Measurements from ENCODE around the gene MMP11. TPM values are rescaled to one million over a fixed set of nuclear protein-coding genes. Genes with fewer than 3 reads are reported as not detected.
A peak's percentile ranks its signal among the peaks of the same experiment; 100 is the strongest.

The MMP11 gene
- total RNA-seq, 4 donors from 2014 or later = 0.60 to 3.9 (median 2.1) TPM; not detected in 1

GRCh38 chr22:23767303-23767672 lies 5.4 kb upstream of the MMP11 start:
- no peak for DNase-seq (ENCODE audit: low spot score in 2 of 2)
- 35% methylated on average over 5 of the region's 27 CpGs for WGBS
- Histone ChIP-seq H3K4me1 (peaks cover 56% of the 10 kb centered on the region), H3K9me3 (no peaks in the 10 kb centered on the region), H3K27ac (peak overlapping the region; percentile 86), H3K36me3 (peaks cover 2% of the 10 kb centered on the region), H3K4me3 (peak overlapping the region; percentile 74), H3K27me3 (no peaks in the 10 kb centered on the region)
- TF ChIP-seq POLR2A (IDR thresholded peaks at IDR 0.05) (no peak), POLR2AphosphoS5 (IDR thresholded peaks at IDR 0.05) (no peak)

GRCh38 chr22:23767673-23768548 lies 4.7 kb upstream of the MMP11 start, which contains the start of gene CHCHD10:
Gene CHCHD10, minus strand, starts transcription at chr22:23767972. Its CDS starts 98 bp downstream, at chr22:23767874.
- WGBS = 13% methylated on average over 6 of the region's 63 CpGs
- H3K4me1 ChIP-seq = peaks cover 59% of the 10 kb centered on the region
- peak within 1 kb of the TSS; percentile 74 for H3K4me3 ChIP-seq
- H3K9me3 ChIP-seq = no peaks in the 10 kb centered on the region
- DNase-seq (ENCODE audit: low spot score in 2 of 2) = peak; percentile 89 to 90
- peak within 1 kb of the TSS; percentile 86 for H3K27ac ChIP-seq
- H3K27me3 ChIP-seq = no peaks in the 10 kb centered on the region
- peak; percentile 49 to 81 for TF ChIP-seq CTCF (IDR thresholded peaks at IDR 0.05)
- peak in 1 of 2 donors; percentile 50 for TF ChIP-seq POLR2A (IDR thresholded peaks at IDR 0.05)
- no peak for TF ChIP-seq EP300 (IDR thresholded peaks at IDR 0.05)
- peak in 1 of 3 donors; percentile 61 for TF ChIP-seq POLR2AphosphoS5 (IDR thresholded peaks at IDR 0.05)
- peaks cover 2% of the 10 kb centered on the region for H3K36me3 ChIP-seq

- TF ChIP-seq POLR2AphosphoS5 (IDR thresholded peaks at IDR 0.05) (no peak), POLR2A (IDR thresholded peaks at IDR 0.05) (no peak), EP300 (IDR thresholded peaks at IDR 0.05) (no peak), CTCF (IDR thresholded peaks at IDR 0.05) (no peak)
- H3K4me1 ChIP-seq = peaks cover 62% of the 10 kb centered on the region
- H3K4me3 ChIP-seq = no peak overlapping the region
- H3K27ac ChIP-seq = no peak overlapping the region
- H3K9me3 ChIP-seq = no peaks in the 10 kb centered on the region
- no peaks in the 10 kb centered on the region for H3K27me3 ChIP-seq
- peaks cover 2% of the 10 kb centered on the region for H3K36me3 ChIP-seq
- 86% methylated on average over 2 of the region's 6 CpGs for WGBS
- no peak for DNase-seq (ENCODE audit: low spot score in 2 of 2)
Observed at GRCh38 chr22:23769321-23769965, 3.2 kb upstream of the MMP11 start.

GRCh38 chr22:23772315-23772648 lies 367 bp upstream of the MMP11 start:
- WGBS = 8% methylated on average over 4 of the region's 6 CpGs
- DNase-seq (ENCODE audit: low spot score in 2 of 2) = no peak
- no peak for TF ChIP-seq POLR2AphosphoS5 (IDR thresholded peaks at IDR 0.05)
- no peak for TF ChIP-seq EP300 (IDR thresholded peaks at IDR 0.05)
- TF ChIP-seq CTCF (IDR thresholded peaks at IDR 0.05) = no peak
- TF ChIP-seq POLR2A (IDR thresholded peaks at IDR 0.05) = no peak
- H3K27me3 ChIP-seq = no peaks in the 10 kb centered on the region
- H3K4me1 ChIP-seq = peaks cover 54% of the 10 kb centered on the region
- H3K9me3 ChIP-seq = no peaks in the 10 kb centered on the region
- H3K27ac ChIP-seq = no peak overlapping the region
- peak overlapping the region; percentile 56 for H3K4me3 ChIP-seq
- no peaks in the 10 kb centered on the region for H3K36me3 ChIP-seq

DNA sequence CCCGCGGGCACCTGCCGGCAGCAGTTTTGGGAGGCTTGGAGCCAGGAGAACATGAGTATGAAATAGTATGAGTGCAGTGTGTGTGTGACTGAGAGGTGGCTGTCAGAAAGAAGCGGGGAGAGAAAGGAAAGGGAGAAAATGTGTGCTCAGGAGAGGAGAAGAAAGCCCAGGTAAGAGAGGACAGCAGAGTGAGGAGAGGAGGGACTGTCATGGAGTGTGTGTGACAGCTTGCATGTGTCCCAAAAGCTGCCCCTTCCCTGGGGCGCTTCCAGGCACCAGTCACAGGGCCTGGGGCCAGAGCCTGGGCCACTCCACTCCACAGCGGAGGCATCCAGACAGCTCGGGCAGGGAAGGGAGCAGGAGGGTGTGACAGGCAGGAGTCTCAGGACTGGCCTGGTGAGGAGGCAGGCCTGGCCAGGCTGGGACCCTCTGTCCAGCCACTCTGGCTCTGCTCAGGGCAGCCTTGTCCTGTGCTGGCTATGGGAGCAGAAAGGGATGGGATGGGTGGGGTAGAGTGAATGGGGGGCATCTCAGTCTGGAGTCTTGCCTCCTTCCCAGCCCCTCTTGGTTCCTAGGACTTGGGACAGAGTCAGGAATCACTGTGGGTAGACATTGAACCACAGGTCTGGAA lies 949 bp downstream of the MMP11 start:
- H3K4me3 ChIP-seq = peak overlapping the region; percentile 56
- peaks cover 43% of the 10 kb centered on the region for H3K4me1 ChIP-seq
- no peaks in the 10 kb centered on the region for H3K9me3 ChIP-seq
- no peaks in the 10 kb centered on the region for H3K27me3 ChIP-seq
- WGBS = 51% methylated on average over 7 of the region's 7 CpGs
- no peak for DNase-seq (ENCODE audit: low spot score in 2 of 2)
- TF ChIP-seq POLR2A (IDR thresholded peaks at IDR 0.05) (no peak), EP300 (IDR thresholded peaks at IDR 0.05) (no peak), CTCF (IDR thresholded peaks at IDR 0.05) (no peak), POLR2AphosphoS5 (IDR thresholded peaks at IDR 0.05) (no peak)
- H3K36me3 ChIP-seq = no peaks in the 10 kb centered on the region
- no peak overlapping the region for H3K27ac ChIP-seq

Measured in suprapubic skin (tissue), 4 donors.